ENCODE measurements around the gene TRIM40.

The TRIM40 gene, protein sequence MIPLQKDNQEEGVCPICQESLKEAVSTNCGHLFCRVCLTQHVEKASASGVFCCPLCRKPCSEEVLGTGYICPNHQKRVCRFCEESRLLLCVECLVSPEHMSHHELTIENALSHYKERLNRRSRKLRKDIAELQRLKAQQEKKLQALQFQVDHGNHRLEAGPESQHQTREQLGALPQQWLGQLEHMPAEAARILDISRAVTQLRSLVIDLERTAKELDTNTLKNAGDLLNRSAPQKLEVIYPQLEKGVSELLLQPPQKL

GRCh38 chr6:30135757-30136156 lies at the start of gene TRIM40:
TSS of gene TRIM40 (plus strand) at chr6:30136140. CDS start at chr6:30137037, 897 bp downstream.
- H3K4me3 ChIP-seq (ENCODE audit: low read depth, low read length): no peak within 1 kb of the TSS
- TF ChIP-seq CTCF (IDR thresholded peaks at IDR 0.05; ENCODE audit: low read depth, low read length, missing control alignments): no peak
- peaks cover 15% of the 10 kb centered on the region for H3K27me3 ChIP-seq (replicated peaks)
- H3K27ac ChIP-seq: no peak within 1 kb of the TSS
- H3K36me3 ChIP-seq (replicated peaks): no peaks in the 10 kb centered on the region
- DNase-seq: no peak
- in situ Hi-C loops (cut with HindIII; ENCODE audit: low pct_ligation_motif_present, low sequenced_read_pairs): no loop called here

DNA sequence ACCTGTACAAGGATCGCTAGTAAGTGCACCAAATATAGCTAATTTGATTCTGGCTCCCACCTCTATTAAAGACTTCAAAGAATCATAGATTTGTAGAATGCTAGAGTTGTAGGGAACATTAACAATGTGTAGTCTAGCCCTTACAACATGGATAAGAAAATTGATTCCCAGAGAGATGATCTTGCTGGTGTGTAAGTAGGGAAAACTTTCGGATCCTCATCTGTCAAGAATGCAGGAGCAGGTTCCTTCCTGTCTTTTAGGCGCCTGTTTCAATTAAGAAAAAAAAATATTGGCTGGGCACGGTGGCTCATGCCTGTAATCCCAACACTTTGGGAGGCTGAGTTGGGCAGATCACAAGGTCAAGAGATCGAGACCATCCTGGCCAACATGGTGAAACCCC lies 48.1 kb upstream of the TRIM40 start:
- in situ Hi-C loops (cut with HindIII; ENCODE audit: low pct_ligation_motif_present, low sequenced_read_pairs): no loop called here
- TF ChIP-seq CTCF (IDR thresholded peaks at IDR 0.05; ENCODE audit: low read depth, low read length, missing control alignments): no peak
- H3K27me3 ChIP-seq (replicated peaks): peaks cover 10% of the 10 kb centered on the region

GRCh38 chr6:30091577-30092381 lies 44.2 kb upstream of the TRIM40 start:
- TF ChIP-seq CTCF (IDR thresholded peaks at IDR 0.05; ENCODE audit: low read depth, low read length, missing control alignments): no peak
- Histone ChIP-seq H3K27ac (no peak overlapping the region), H3K4me3 (ENCODE audit: low read depth, low read length) (no peak overlapping the region), H3K27me3 (replicated peaks) (peaks cover 16% of the 10 kb centered on the region), H3K36me3 (replicated peaks) (no peaks in the 10 kb centered on the region)
- no peak for DNase-seq
- in situ Hi-C loops (cut with HindIII; ENCODE audit: low pct_ligation_motif_present, low sequenced_read_pairs): no loop called here

More for the DNA sequence above, 48.1 kb upstream of the TRIM40 start:
- DNase-seq: no peak
- Histone ChIP-seq H3K27ac (no peak overlapping the region), H3K4me3 (ENCODE audit: low read depth, low read length) (no peak overlapping the region), H3K36me3 (replicated peaks) (no peaks in the 10 kb centered on the region)

DNA sequence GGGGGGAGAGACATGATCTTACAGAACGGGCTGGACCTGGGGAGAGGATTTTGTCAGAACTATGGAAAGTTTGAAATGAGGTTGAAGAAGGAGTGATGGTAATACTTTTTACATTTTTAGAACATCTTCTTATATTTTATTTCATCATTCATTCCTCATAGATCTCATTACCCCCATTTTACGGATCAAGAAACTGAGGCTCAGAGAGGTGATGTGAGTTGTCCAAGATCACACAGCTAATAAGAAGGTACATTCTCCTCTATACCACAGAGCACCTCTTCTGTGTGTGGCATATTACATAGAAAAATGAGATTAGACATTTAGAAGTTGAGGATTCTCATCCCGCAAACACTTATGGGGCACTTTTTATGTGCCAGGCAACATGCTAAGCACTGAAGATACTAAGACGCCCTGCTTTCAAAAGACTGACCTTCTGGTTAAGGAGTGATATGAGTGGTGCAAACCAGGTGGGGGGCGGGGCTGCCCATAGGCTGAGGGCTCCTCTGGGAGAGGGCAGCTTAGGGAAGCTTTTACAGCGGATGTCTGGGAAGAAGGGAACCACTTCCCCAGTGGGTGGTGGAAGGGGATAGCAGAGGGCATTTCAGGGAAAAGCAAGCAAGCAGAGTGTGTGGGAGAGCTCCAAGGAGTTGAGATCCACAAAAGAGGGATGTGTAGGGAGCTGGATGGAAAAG lies 42.9 kb upstream of the TRIM40 start:
- no peak for DNase-seq
- Histone ChIP-seq H3K4me3 (ENCODE audit: low read depth, low read length) (no peak overlapping the region), H3K36me3 (replicated peaks) (no peaks in the 10 kb centered on the region), H3K27me3 (replicated peaks) (peaks cover 23% of the 10 kb centered on the region), H3K27ac (no peak overlapping the region)
- no peak for TF ChIP-seq CTCF (IDR thresholded peaks at IDR 0.05; ENCODE audit: low read depth, low read length, missing control alignments)
- in situ Hi-C loops (cut with HindIII; ENCODE audit: low pct_ligation_motif_present, low sequenced_read_pairs): no loop called here

GRCh38 chr6:30093951-30094661 lies 41.8 kb upstream of the TRIM40 start:
- in situ Hi-C loops (cut with HindIII; ENCODE audit: low pct_ligation_motif_present, low sequenced_read_pairs): no loop called here
- TF ChIP-seq CTCF (IDR thresholded peaks at IDR 0.05; ENCODE audit: low read depth, low read length, missing control alignments): no peak
- no peak for DNase-seq

More at GRCh38 chr6:30093951-30094661, 41.8 kb upstream of the TRIM40 start:
- Histone ChIP-seq H3K27me3 (replicated peaks) (peaks cover 29% of the 10 kb centered on the region), H3K36me3 (replicated peaks) (no peaks in the 10 kb centered on the region), H3K27ac (no peak overlapping the region), H3K4me3 (ENCODE audit: low read depth, low read length) (no peak overlapping the region)
